ENCODE data around the gene SLC4A7.

DNA sequence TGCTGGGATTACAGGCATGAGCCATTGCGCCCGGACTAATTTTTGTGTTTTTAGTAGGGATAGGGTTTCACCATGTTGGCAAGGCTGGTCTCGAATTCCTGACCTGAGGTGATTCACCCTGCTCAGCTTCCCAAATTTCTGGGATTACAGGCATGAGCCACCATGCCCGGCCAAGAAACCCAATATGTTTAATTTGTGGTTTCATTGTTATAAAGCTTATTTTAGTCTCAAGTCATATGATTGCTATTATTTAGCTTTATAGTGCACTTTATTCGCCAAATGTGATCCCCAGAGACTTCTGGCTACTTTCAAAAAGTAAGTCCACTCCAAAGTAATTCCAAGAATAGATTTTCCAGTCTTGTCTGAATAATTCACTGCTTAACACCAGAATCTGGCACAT, 19.3 kb upstream of the SLC4A7 start:
- TF ChIP-seq CTCF (IDR thresholded peaks at IDR 0.05) (no peak), POLR2A (IDR thresholded peaks at IDR 0.05) (no peak)
